Sigmoid colon (tissue), 7 donors: ENCODE results near the gene ETV6. TPM values are rescaled to one million over a fixed set of nuclear protein-coding genes. Genes with fewer than 3 reads are reported as not detected.

Experiments used
- DNase-seq: peaks from one replicate; pipeline ENCODE4 v3.0.0-alpha.2; 2019
- H3K27ac ChIP-seq, 4 donors: fragments of 200-600 bp; sonication (generic); one replicate each; pipeline ENCODE4 v1.5.1; 2016 to 2019; ENCODE audit warnings: mild to moderate bottlenecking in 1 of 4
- H3K27me3 ChIP-seq, 3 donors: fragments of 200-600 bp; sonication (generic); one replicate each; pipeline ENCODE4 v1.5.1; 2019; ENCODE audit warnings: mild to moderate bottlenecking in 1 of 3
- H3K36me3 ChIP-seq, 4 donors: fragments of 200-600 bp; sonication (generic); one replicate each; pipeline ENCODE4 v1.5.1; 2016 to 2019
- H3K4me1 ChIP-seq, 4 donors: fragments of 200-600 bp; sonication (generic); one replicate each; pipeline ENCODE4 v1.5.1; 2017 to 2019
- H3K4me3 ChIP-seq, 4 donors: fragments of 200-600 bp; sonication (generic); one replicate each; pipeline ENCODE4 v1.5.1; 2017 to 2019; ENCODE audit warnings: mild to moderate bottlenecking in 2 of 4, moderate library complexity in 1 of 4
- H3K9me3 ChIP-seq, 4 donors: fragments of 200-600 bp in 3 of 4; sonication (generic) in 3 of 4; one replicate each; pipeline versions ENCODE4 v1.5.1 to v1.6.1; 2013 to 2019
- CTCF ChIP-seq, 4 experiments: fragments of 450-650 bp in 3 of 4; fragments of 200-600 bp in 1 of 4; IDR thresholded peaks; one replicate each; pipeline ENCODE4 v1.5.1; 2016 to 2019; ENCODE audit warnings: antibody characterized with exemption in 4 of 4, mild to moderate bottlenecking in 3 of 4, moderate library complexity in 2 of 4
- EP300 ChIP-seq, 4 donors: sonication (generic); formaldehyde crosslinking; IDR thresholded peaks; one replicate each; pipeline ENCODE4 v1.6.1; 2017; ENCODE audit warnings: antibody characterized with exemption in 4 of 4
- POLR2A ChIP-seq, 2 donors: fragments of 450-650 bp; IDR thresholded peaks; one replicate each; pipeline ENCODE4 v1.6.1; 2016; ENCODE audit warnings: antibody characterized with exemption in 2 of 2, mild to moderate bottlenecking in 2 of 2, moderate library complexity in 2 of 2
- POLR2AphosphoS5 ChIP-seq, 4 donors: sonication (generic); formaldehyde crosslinking; IDR thresholded peaks; one replicate each; pipeline ENCODE4 v1.6.1; 2017; ENCODE audit warnings: antibody characterized with exemption in 4 of 4
- WGBS, 2 donors: extraction: QIAGEN DNeasy Blood & Tissue Kit; methylation state at CpG; one replicate each; pipeline ENCODE4 v1.1.7; 2013; 5-methylcytosine and 5-hydroxymethylcytosine counted together
- intact Hi-C: fragments of 100-400 bp; cut with DNase I; formaldehyde crosslinking; loops from one replicate; pipeline ENCODE4 v1.15.1; 2023
- polyA plus RNA-seq, 3 donors: library from polyadenylated mRNA; stranded (reverse); fragments of 200-250 nt; gene quantifications; one replicate each; pipeline ENCODE4 v1.2.3, GENCODE V29; 2013
- total RNA-seq, 4 donors: library from RNA; depleted of rRNA; stranded (reverse); fragments of >200 nt; gene quantifications; one replicate each; pipeline ENCODE4 v1.1.0, GENCODE V29; 2016
- donor health status: healthy with polysubstance abuse.
- donor health status: Bipolar disorder and iron deficiency.
- donor health status: healthy.

The ETV6 gene
- total and polyA plus RNA-seq, 7 donors = 8.4 to 35.2 (median 16.3) TPM

- TF ChIP-seq POLR2AphosphoS5 (IDR thresholded peaks at IDR 0.05) (no peak), POLR2A (IDR thresholded peaks at IDR 0.05) (no peak), EP300 (IDR thresholded peaks at IDR 0.05) (no peak), CTCF (IDR thresholded peaks at IDR 0.05) (no peak)
- Histone ChIP-seq H3K27me3 (no peaks in the 10 kb centered on the region), H3K4me3 (no peak overlapping the region), H3K9me3 (no peaks in the 10 kb centered on the region), H3K4me1 (peaks cover 2 to 79% (median 62%) of the 10 kb centered on the region in 4 donors), H3K27ac (peak overlapping the region in 3 of 4 donors; percentile 58 to 91 (median 84)), H3K36me3 (no peaks in the 10 kb centered on the region)
- WGBS, 2 donors = 92 to 95% methylated on average over 3 of the region's 3 CpGs
- intact Hi-C loops = no loop called here
- no peak for DNase-seq
These were observed 133.5 kb downstream of the ETV6 start for GRCh38 chr12:11782914-11783420.

- Histone ChIP-seq H3K27ac (peak overlapping the region; percentile 16 to 91 (median 71)), H3K4me3 (no peak overlapping the region), H3K4me1 (peaks cover under 1 to 66% (median 49%) of the 10 kb centered on the region in 4 donors), H3K27me3 (no peaks in the 10 kb centered on the region), H3K9me3 (no peaks in the 10 kb centered on the region), H3K36me3 (no peaks in the 10 kb centered on the region)
- TF ChIP-seq EP300 (IDR thresholded peaks at IDR 0.05) = no peak
- TF ChIP-seq POLR2AphosphoS5 (IDR thresholded peaks at IDR 0.05) = no peak
- no peak for TF ChIP-seq POLR2A (IDR thresholded peaks at IDR 0.05)
- TF ChIP-seq CTCF (IDR thresholded peaks at IDR 0.05) = no peak
- WGBS, 2 donors = 90 to 92% methylated on average over 5 of the region's 5 CpGs
- intact Hi-C loops = no loop called here
- DNase-seq = no peak
These were observed 136.2 kb downstream of the ETV6 start for GRCh38 chr12:11785712-11786111.

GRCh38 chr12:11786638-11787365 is 137.3 kb downstream of the ETV6 start:
- no peak overlapping the region for H3K4me3 ChIP-seq
- H3K36me3 ChIP-seq = no peaks in the 10 kb centered on the region
- DNase-seq = no peak
- TF ChIP-seq POLR2A (IDR thresholded peaks at IDR 0.05) (no peak), POLR2AphosphoS5 (IDR thresholded peaks at IDR 0.05) (no peak), EP300 (IDR thresholded peaks at IDR 0.05) (no peak), CTCF (IDR thresholded peaks at IDR 0.05) (no peak)
- H3K27ac ChIP-seq = peak overlapping the region; percentile 41 to 91 (median 71)
- no peaks in the 10 kb centered on the region for H3K27me3 ChIP-seq
- 90% methylated on average over 5 of the region's 5 CpGs for WGBS, 2 donors
- peaks cover 0 to 62% (median 47%) of the 10 kb centered on the region in 4 donors for H3K4me1 ChIP-seq
- no peaks in the 10 kb centered on the region for H3K9me3 ChIP-seq
- intact Hi-C loops = no loop called here

GRCh38 chr12:11787437-11787836 is 138.0 kb downstream of the ETV6 start:
- Histone ChIP-seq H3K27ac (peak overlapping the region; percentile 41 to 91 (median 71)), H3K4me1 (peaks cover 0 to 62% (median 51%) of the 10 kb centered on the region in 4 donors), H3K9me3 (no peaks in the 10 kb centered on the region), H3K27me3 (no peaks in the 10 kb centered on the region), H3K4me3 (no peak overlapping the region), H3K36me3 (no peaks in the 10 kb centered on the region)
- TF ChIP-seq POLR2AphosphoS5 (IDR thresholded peaks at IDR 0.05) (no peak), CTCF (IDR thresholded peaks at IDR 0.05) (no peak), EP300 (IDR thresholded peaks at IDR 0.05) (no peak), POLR2A (IDR thresholded peaks at IDR 0.05) (no peak)
- 95 to 96% methylated on average over 1 of the region's 1 CpG for WGBS, 2 donors
- intact Hi-C loops = no loop called here
- no peak for DNase-seq
